Esophagus muscularis mucosa (tissue), 4 donors: Measurements from ENCODE around the gene NFATC3. TPM values are rescaled to one million over a fixed set of nuclear protein-coding genes. Genes with fewer than 3 reads are reported as not detected.

Experiments used
- DNase-seq: peaks from one replicate; pipeline ENCODE4 v3.0.0-alpha.2; 2017; ENCODE audit errors: extremely low spot score
- H3K27ac ChIP-seq, 4 donors: fragments of 200-600 bp; sonication (generic); replicated peaks in 1 of 4; 1 replicate in 3 of 4; 2 replicates in 1 of 4; pipeline ENCODE4 v1.5.1; 2016 to 2019; ENCODE audit warnings: mild to moderate bottlenecking in 1 of 4
- H3K27me3 ChIP-seq, 4 donors: fragments of 200-600 bp; sonication (generic); one replicate each; pipeline versions ENCODE4 v1.5.1 to v1.6.0; 2016 to 2019
- H3K36me3 ChIP-seq, 4 donors: fragments of 200-600 bp; sonication (generic); one replicate each; pipeline ENCODE4 v1.5.1; 2016 to 2019
- H3K4me1 ChIP-seq, 4 donors: fragments of 200-600 bp; sonication (generic); one replicate each; pipeline ENCODE4 v1.5.1; 2016 to 2019
- H3K4me3 ChIP-seq, 4 donors: fragments of 200-600 bp; sonication (generic); 1 replicate in 2 of 4; 2 replicates in 2 of 4; pipeline ENCODE4 v1.5.1; 2016 to 2019; ENCODE audit warnings: mild to moderate bottlenecking in 4 of 4, moderate library complexity in 1 of 4
- H3K9me3 ChIP-seq, 4 donors: fragments of 200-600 bp; sonication (generic); 1 replicate in 3 of 4; 2 replicates in 1 of 4; pipeline ENCODE4 v1.5.1; 2016 to 2019
- CTCF ChIP-seq, 3 experiments: fragments of 200-600 bp in 2 of 3; fragments of 450-650 bp in 1 of 3; sonication (generic) in 2 of 3; IDR thresholded peaks; one replicate each; pipeline ENCODE4 v1.5.1; 2017 to 2019; ENCODE audit warnings: antibody characterized with exemption in 3 of 3, mild to moderate bottlenecking in 2 of 3, moderate library complexity in 1 of 3
- EP300 ChIP-seq: sonication (generic); formaldehyde crosslinking; IDR thresholded peaks from one replicate; pipeline ENCODE4 v1.6.1; 2017; ENCODE audit warnings: antibody characterized with exemption
- POLR2A ChIP-seq: fragments of 450-650 bp; IDR thresholded peaks from one replicate; pipeline ENCODE4 v1.6.1; 2017; ENCODE audit warnings: antibody characterized with exemption, moderate library complexity, mild to moderate bottlenecking, low read depth
- POLR2AphosphoS5 ChIP-seq, 2 donors: sonication (generic); formaldehyde crosslinking; IDR thresholded peaks; one replicate each; pipeline ENCODE4 v1.6.1; 2017; ENCODE audit warnings: antibody characterized with exemption in 2 of 2
- WGBS: methylation state at CpG from one replicate; pipeline ENCODE4 v1.1.5; 2018; 5-methylcytosine and 5-hydroxymethylcytosine counted together
- intact Hi-C: fragments of 100-400 bp; cut with DNase I; formaldehyde crosslinking; loops from one replicate; pipeline ENCODE4 v1.15.1; 2023
- total RNA-seq, 4 donors: library from RNA; depleted of rRNA; stranded (reverse); fragments of >200 nt; gene quantifications; one replicate each; pipeline versions ENCODE4 v1.1.0 to v1.2.1, GENCODE V29; 2016

NFATC3 gene
- total RNA-seq, 4 donors from 2014 or later: 44.6 to 56.8 (median 50.8) TPM

- DNase-seq: no peak
- H3K9me3 ChIP-seq: no peaks in the 10 kb centered on the region
- H3K4me1 ChIP-seq: peaks cover 24 to 55% (median 36%) of the 10 kb centered on the region in 4 donors
- H3K4me3 ChIP-seq: peak overlapping the region; percentile 61 to 75 (median 68)
- H3K27ac ChIP-seq: peak overlapping the region; percentile 85 to 89 (median 86)
- WGBS: 27% methylated on average over 6 of the region's 21 CpGs
- intact Hi-C loops: loop anchor here (5.0 kb wide), 1 partner anchor 150 kb away; the partner anchor contains the start of gene NFATC3
- no peak for TF ChIP-seq EP300
- TF ChIP-seq CTCF (IDR thresholded peaks at IDR 0.05): no peak
- TF ChIP-seq POLR2A: no peak
- TF ChIP-seq POLR2AphosphoS5 (IDR thresholded peaks at IDR 0.05): no peak
- H3K36me3 ChIP-seq: peaks cover 0 to 5% (median 1%) of the 10 kb centered on the region in 4 donors
- H3K27me3 ChIP-seq: no peaks in the 10 kb centered on the region
Observed at GRCh38 chr16:68236826-68237242, 151.7 kb downstream of the NFATC3 start.

GRCh38 chr16:68237243-68238028, 152.3 kb downstream of the NFATC3 start:
- intact Hi-C loops: loop anchor here (5.0 kb wide), 1 partner anchor 150 kb away; the partner anchor contains the start of gene NFATC3
- DNase-seq: peak; percentile 100
- TF ChIP-seq POLR2A: peak; percentile 52
- TF ChIP-seq CTCF (IDR thresholded peaks at IDR 0.05): no peak
- TF ChIP-seq POLR2AphosphoS5 (IDR thresholded peaks at IDR 0.05): peak; percentile 95 to 98
- TF ChIP-seq EP300: no peak
- under 1% methylated on average over 28 of the region's 72 CpGs for WGBS
- H3K9me3 ChIP-seq: no peaks in the 10 kb centered on the region
- peaks cover 24 to 55% (median 36%) of the 10 kb centered on the region in 4 donors for H3K4me1 ChIP-seq
- H3K4me3 ChIP-seq: peak overlapping the region; percentile 61 to 75 (median 68)
- H3K27me3 ChIP-seq: no peaks in the 10 kb centered on the region
- H3K27ac ChIP-seq: peak overlapping the region; percentile 85 to 89 (median 86)
- no peaks in the 10 kb centered on the region for H3K36me3 ChIP-seq

- DNase-seq: no peak
- no peaks in the 10 kb centered on the region for H3K27me3 ChIP-seq
- 30% methylated on average over 16 of the region's 20 CpGs for WGBS
- H3K9me3 ChIP-seq: no peaks in the 10 kb centered on the region
- no peak for TF ChIP-seq EP300
- no peak for TF ChIP-seq POLR2AphosphoS5 (IDR thresholded peaks at IDR 0.05)
- no peak for TF ChIP-seq CTCF (IDR thresholded peaks at IDR 0.05)
- no peak for TF ChIP-seq POLR2A
- H3K36me3 ChIP-seq: no peaks in the 10 kb centered on the region
- H3K27ac ChIP-seq: peak overlapping the region; percentile 82 to 89 (median 86)
- intact Hi-C loops: loop anchor here (5.0 kb wide), 1 partner anchor 151 kb away; the partner anchor contains the start of gene NFATC3
- peak overlapping the region; percentile 61 to 75 (median 68) for H3K4me3 ChIP-seq
- peaks cover 24 to 55% (median 36%) of the 10 kb centered on the region in 4 donors for H3K4me1 ChIP-seq
Observed at GRCh38 chr16:68238029-68238345, 152.8 kb downstream of the NFATC3 start.

GRCh38 chr16:68242085-68242484, 156.9 kb downstream of the NFATC3 start:
- H3K27ac ChIP-seq: no peak overlapping the region
- no peak for TF ChIP-seq EP300
- intact Hi-C loops: no loop called here
- DNase-seq: no peak
- 87% methylated on average over 7 of the region's 7 CpGs for WGBS
- H3K4me1 ChIP-seq: peaks cover 27 to 50% (median 43%) of the 10 kb centered on the region in 4 donors
- no peaks in the 10 kb centered on the region for H3K27me3 ChIP-seq
- no peaks in the 10 kb centered on the region for H3K9me3 ChIP-seq
- no peak overlapping the region for H3K4me3 ChIP-seq
- H3K36me3 ChIP-seq: no peaks in the 10 kb centered on the region
